Activated CD8-positive, alpha-beta T cell treated with anti-CD3 and anti-CD28 coated beads for 36 hours (primary cell): ENCODE measurements around the gene PLOD1. TPM values are rescaled to one million over a fixed set of nuclear protein-coding genes. Genes with fewer than 3 reads are reported as not detected.
A peak's percentile ranks its signal among the peaks of the same experiment; 100 is the strongest.

Experiments
- ATAC-seq: fragments of 200-7000 bp; cut with Tn5 transposase; one replicate; pipeline ENCODE4 v1.10.0; 2021; ENCODE audit warnings: mild to moderate bottlenecking, moderate library complexity
- CTCF ChIA-PET: fragments of 350-600 bp; sonication (Branson Sonifier 250); formaldehyde crosslinking; loops from one replicate; lab custom pipeline; 2021; ENCODE audit warnings: antibody characterized with exemption; lab: Charles Lee
- POLR2A ChIA-PET: fragments of 350-600 bp; sonication (Branson Sonifier 250); formaldehyde crosslinking; loops from one replicate; lab custom pipeline; 2021; ENCODE audit warnings: antibody characterized with exemption; lab: Charles Lee
- DNase-seq: peaks from one replicate; pipeline ENCODE4 v3.0.0-alpha.2; 2020
- H3K27ac Mint-ChIP-seq: one replicate; pipeline ENCODE4 v1.8.0; 2021; ENCODE audit warnings: mild to moderate bottlenecking, mixed read lengths
- H3K27me3 Mint-ChIP-seq: one replicate; pipeline ENCODE4 v1.8.0; 2021; ENCODE audit warnings: mixed read lengths
- H3K36me3 Mint-ChIP-seq: one replicate; pipeline ENCODE4 v1.8.0; 2021; ENCODE audit warnings: low read depth, mixed read lengths
- H3K4me1 Mint-ChIP-seq: one replicate; pipeline ENCODE4 v1.8.0; 2021; ENCODE audit warnings: low read depth, mixed read lengths
- H3K4me3 Mint-ChIP-seq: one replicate; pipeline ENCODE4 v1.8.0; 2021; ENCODE audit warnings: mild to moderate bottlenecking, moderate library complexity, mixed read lengths
- H3K9me3 Mint-ChIP-seq: one replicate; pipeline ENCODE4 v1.8.0; 2021; ENCODE audit warnings: mixed read lengths
- CTCF ChIP-seq: fragments of 200-600 bp; IDR thresholded peaks from one replicate; pipeline ENCODE4 v1.8.0; 2022; ENCODE audit warnings: antibody characterized with exemption, mild to moderate bottlenecking
- intact Hi-C: fragments of 100-400 bp; cut with micrococcal nuclease; formaldehyde crosslinking; loops from one replicate; pipeline ENCODE4 v1.10.0; 2022
- total RNA-seq, 2 experiments: library from RNA; stranded (reverse); gene quantifications; one replicate each; pipeline ENCODE4 v1.2.3, GENCODE V29; 2021

PLOD1 gene
- total RNA-seq, 2 experiments from 2014 or later: 21.5 to 22.0 TPM

GRCh38 chr1:11997081-11997850 lies 62.7 kb downstream of the PLOD1 start:
- no peak for DNase-seq
- intact Hi-C loops: no loop called here
- no peak overlapping the region for H3K4me3 Mint-ChIP-seq
- H3K9me3 Mint-ChIP-seq: no peaks in the 10 kb centered on the region
- no peak overlapping the region for H3K27ac Mint-ChIP-seq
- ChIA-PET CTCF (interaction anchor here (1.0 to 1.2 kb wide), 2 partner anchors 13 to 33 kb away, joined by 3 read pairs; no protein-coding TSS in a partner anchor), POLR2A (interaction anchor here (1.2 to 1.5 kb wide), 2 partner anchors 12 to 89 kb away, joined by 4 to 7 read pairs; no protein-coding TSS in a partner anchor)
- no peak for ATAC-seq
- TF ChIP-seq CTCF: no peak
- H3K36me3 Mint-ChIP-seq: peaks cover 38% of the 10 kb centered on the region
- H3K4me1 Mint-ChIP-seq: no peaks in the 10 kb centered on the region
- no peaks in the 10 kb centered on the region for H3K27me3 Mint-ChIP-seq

GRCh38 chr1:11998636-11999035 lies 64.1 kb downstream of the PLOD1 start:
- CTCF ChIA-PET: no interaction called here
- Mint-ChIP-seq H3K27me3 (no peaks in the 10 kb centered on the region), H3K9me3 (no peaks in the 10 kb centered on the region), H3K4me1 (no peaks in the 10 kb centered on the region), H3K36me3 (peaks cover 43% of the 10 kb centered on the region), H3K4me3 (no peak overlapping the region), H3K27ac (no peak overlapping the region)
- POLR2A ChIA-PET: interaction anchor here (1.1 kb wide), 1 partner anchor 89 kb away, joined by 5 read pairs; no protein-coding TSS in a partner anchor
- ATAC-seq: no peak
- DNase-seq: no peak
- intact Hi-C loops: no loop called here
- no peak for TF ChIP-seq CTCF

- H3K36me3 Mint-ChIP-seq: peaks cover 46% of the 10 kb centered on the region
- no peaks in the 10 kb centered on the region for H3K4me1 Mint-ChIP-seq
- DNase-seq: no peak
- no peaks in the 10 kb centered on the region for H3K27me3 Mint-ChIP-seq
- TF ChIP-seq CTCF: no peak
- no peak for ATAC-seq
- no peaks in the 10 kb centered on the region for H3K9me3 Mint-ChIP-seq
- ChIA-PET POLR2A (interaction anchor here (1.1 to 2.0 kb wide), 2 partner anchors 89 kb away, joined by 5 to 7 read pairs; no protein-coding TSS in a partner anchor), CTCF (no interaction called here)
- no peak overlapping the region for H3K4me3 Mint-ChIP-seq
- H3K27ac Mint-ChIP-seq: no peak overlapping the region
- intact Hi-C loops: no loop called here
Measured at GRCh38 chr1:11999236-11999635, 64.7 kb downstream of the PLOD1 start.

GRCh38 chr1:12001249-12001917 lies 66.9 kb downstream of the PLOD1 start:
- peak; percentile 87 for DNase-seq
- Mint-ChIP-seq H3K27me3 (no peaks in the 10 kb centered on the region), H3K27ac (peak overlapping the region; percentile 79), H3K4me3 (no peak overlapping the region), H3K4me1 (no peaks in the 10 kb centered on the region), H3K9me3 (no peaks in the 10 kb centered on the region), H3K36me3 (peaks cover 40% of the 10 kb centered on the region)
- peak; percentile 73 for TF ChIP-seq CTCF
- CTCF ChIA-PET: interaction anchor here (0.8 to 1.5 kb wide), 3 partner anchors 8 to 15 kb away, joined by 3 to 5 read pairs (median 3); no protein-coding TSS in a partner anchor
- peak; percentile 68 for ATAC-seq
- intact Hi-C loops: no loop called here
- POLR2A ChIA-PET: interaction anchor here (2.0 to 2.1 kb wide), 2 partner anchors 92 to 93 kb away, joined by 7 to 8 read pairs; no protein-coding TSS in a partner anchor
